VCaP (cell line): ENCODE measurements around the gene TMEM178B.
"Not testable (repeated sequence)": the region's sequence is repeated elsewhere in the genome, so short reads cannot be mapped to it uniquely, and the experiment has no call there.

ENCODE experiments used
- H3K27ac ChIP-seq: fragments of 450-650 bp; 2 replicates; pipeline ENCODE4 v1.5.1; 2017
- CTCF ChIP-seq: fragments of 450-650 bp; conservative IDR thresholded peaks from 2 replicates; pipeline ENCODE4 v1.5.1; 2017; ENCODE audit warnings: mild to moderate bottlenecking, moderate library complexity

Gene TMEM178B

GRCh38 chr7:141157138-141157765 lies 83.4 kb downstream of the TMEM178B start:
- H3K27ac ChIP-seq, result no peak overlapping the region
- no peak for TF ChIP-seq CTCF

GRCh38 chr7:141158561-141158960 lies 84.7 kb downstream of the TMEM178B start:
- H3K27ac ChIP-seq, result peak overlapping the region; percentile 42
- TF ChIP-seq CTCF, result no peak

GRCh38 chr7:141160246-141160860 lies 86.5 kb downstream of the TMEM178B start:
- no peak for TF ChIP-seq CTCF
- H3K27ac ChIP-seq, result no peak overlapping the region

GRCh38 chr7:141161550-141162535 lies 88.0 kb downstream of the TMEM178B start:
- no peak overlapping the region for H3K27ac ChIP-seq
- no peak for TF ChIP-seq CTCF

- no peak overlapping the region for H3K27ac ChIP-seq
- TF ChIP-seq CTCF, result no peak
Measured at GRCh38 chr7:141165521-141165920, 91.7 kb downstream of the TMEM178B start.

- no peak overlapping the region for H3K27ac ChIP-seq
- TF ChIP-seq CTCF, result no peak
Measured at GRCh38 chr7:141166926-141167325, 93.1 kb downstream of the TMEM178B start.

- TF ChIP-seq CTCF, result no peak
- no peak overlapping the region for H3K27ac ChIP-seq
Measured at GRCh38 chr7:141167381-141167964, 93.6 kb downstream of the TMEM178B start.

- H3K27ac ChIP-seq, result not testable (repeated sequence)
Measured at GRCh38 chr7:141169157-141169556, 95.3 kb downstream of the TMEM178B start.

- H3K27ac ChIP-seq, result not testable (repeated sequence)
Measured at GRCh38 chr7:141175728-141176127, 101.9 kb downstream of the TMEM178B start.

GRCh38 chr7:141177120-141177519 lies 103.3 kb downstream of the TMEM178B start:
- not testable (repeated sequence) for H3K27ac ChIP-seq
